ENCODE measurements around the gene HIKESHI.
"Not testable (repeated sequence)": the region's sequence is repeated elsewhere in the genome, so short reads cannot be mapped to it uniquely, and the experiment has no call there.

The HIKESHI gene

GRCh38 chr11:86294026-86294425 lies 8.0 kb upstream of the HIKESHI start:
- DNase-seq, result no peak

DNA sequence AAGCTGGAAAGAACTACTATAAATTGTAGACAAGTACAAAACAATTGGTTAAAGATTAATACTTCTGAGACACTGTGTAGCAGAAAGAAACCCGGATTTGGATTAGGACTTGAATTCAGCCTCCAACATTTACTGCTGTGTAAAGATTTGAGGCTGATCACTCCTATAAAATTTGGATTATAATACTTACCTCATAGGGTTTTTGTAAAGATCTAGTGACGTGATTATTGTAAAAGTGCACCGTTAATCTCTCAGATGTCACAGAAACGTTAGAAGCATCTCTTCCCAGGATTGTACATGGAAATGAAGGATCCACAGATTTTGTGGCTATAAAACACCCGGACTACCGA lies 323 bp upstream of the HIKESHI start:
- DNase-seq, result no peak

- DNase-seq, result no peak
These were observed 1.2 kb downstream of the HIKESHI start for GRCh38 chr11:86303257-86303656.

DNA sequence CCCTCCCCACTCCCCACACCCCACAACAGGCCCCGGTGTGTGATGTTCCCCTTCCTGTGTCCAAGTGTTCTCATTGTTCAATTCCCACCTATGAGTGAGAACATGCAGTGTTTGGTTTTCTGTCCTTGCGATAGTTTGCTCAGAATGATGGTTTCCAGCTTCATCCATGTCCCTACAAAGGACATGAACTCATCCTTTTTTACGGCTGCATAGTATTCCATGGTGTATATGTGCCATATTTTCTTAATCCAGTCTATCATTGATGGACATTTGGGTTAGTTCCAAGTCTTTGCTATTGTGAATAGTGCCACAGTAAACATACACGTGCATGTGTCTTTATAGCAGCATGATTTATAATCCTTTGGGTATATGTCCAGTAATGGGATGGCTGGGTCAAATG lies 6.7 kb downstream of the HIKESHI start:
- DNase-seq, result not testable (repeated sequence)

DNA sequence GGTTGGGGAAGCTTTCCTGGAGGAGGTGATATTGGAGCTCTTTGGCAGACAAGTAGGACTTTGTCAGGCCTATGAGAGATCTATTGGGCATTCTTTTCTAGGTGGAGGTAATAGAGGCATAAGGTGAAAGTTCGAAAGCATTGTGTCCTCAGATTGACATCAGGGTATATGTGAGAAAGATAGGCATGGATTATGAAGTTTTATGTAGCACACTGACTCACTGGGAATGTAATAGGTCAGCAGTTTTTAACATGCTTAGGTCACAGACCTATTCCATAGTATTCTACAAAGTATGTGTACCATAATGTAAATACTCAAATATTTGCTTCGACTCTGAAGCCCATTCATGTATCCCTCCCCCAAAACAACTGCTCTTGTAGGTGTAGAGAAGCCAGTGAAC lies 11.8 kb downstream of the HIKESHI start:
- DNase-seq, result no peak

GRCh38 chr11:86314636-86315035 lies 12.6 kb downstream of the HIKESHI start:
- DNase-seq, result no peak

DNA sequence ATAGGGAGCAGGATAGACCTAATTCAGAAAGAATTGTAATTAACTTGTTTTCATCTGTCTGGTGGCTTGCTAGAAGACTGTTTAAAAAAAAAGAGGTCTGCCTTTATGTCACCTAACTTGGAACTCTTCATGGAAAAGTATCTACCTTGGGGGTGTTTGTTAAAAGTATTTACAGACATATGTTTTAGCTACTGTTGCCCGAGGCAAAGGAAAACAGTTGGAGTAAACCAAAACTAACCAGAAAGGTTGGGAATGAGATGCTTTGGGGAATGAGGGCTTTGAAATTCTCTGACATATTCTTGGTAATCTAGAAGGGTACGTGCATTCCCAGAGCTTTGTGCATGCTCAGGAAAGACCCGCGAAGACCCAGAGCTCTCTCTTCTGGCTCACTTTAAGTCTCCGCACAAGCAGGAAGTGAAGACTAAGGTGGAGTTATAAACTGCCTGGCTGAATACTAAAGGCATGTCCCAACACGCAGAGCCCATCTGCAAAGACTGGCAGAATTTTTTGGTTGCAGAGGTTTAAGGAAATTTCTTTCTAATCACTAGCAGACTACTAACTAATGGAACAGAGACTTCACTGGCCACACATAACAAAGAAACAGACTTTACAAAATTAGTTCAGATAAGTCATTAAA lies 33.2 kb downstream of the HIKESHI start:
- DNase-seq, result no peak

DNA sequence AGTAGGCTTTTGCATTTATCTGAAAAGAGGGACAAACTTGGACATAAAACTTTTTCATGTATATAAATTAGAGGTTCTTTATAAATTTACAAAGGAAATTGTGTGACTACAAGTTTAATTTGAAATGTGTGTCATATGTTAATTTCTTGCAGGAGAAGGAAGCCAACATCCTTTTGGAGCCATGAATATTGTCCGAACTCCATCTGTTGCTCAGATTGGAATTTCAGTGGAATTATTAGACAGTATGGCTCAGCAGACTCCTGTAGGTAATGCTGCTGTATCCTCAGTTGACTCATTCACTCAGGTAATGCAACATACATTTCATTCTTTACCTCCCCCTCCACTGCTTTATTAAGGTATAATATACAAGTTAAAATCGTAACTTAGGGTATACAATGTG lies 35.2 kb downstream of the HIKESHI start:
- DNase-seq, result no peak

- no peak for DNase-seq
These were observed 39.3 kb downstream of the HIKESHI start for GRCh38 chr11:86341382-86341781.

GRCh38 chr11:86346513-86346912 lies 44.5 kb downstream of the HIKESHI start:
- no peak for DNase-seq

- DNase-seq, result no peak
These were observed 53.2 kb downstream of the HIKESHI start for GRCh38 chr11:86355256-86355655.

GRCh38 chr11:86357412-86357811 lies 55.4 kb downstream of the HIKESHI start:
- not testable (repeated sequence) for DNase-seq

GRCh38 chr11:86358720-86359119 lies 56.7 kb downstream of the HIKESHI start:
- DNase-seq, result no peak

DNA sequence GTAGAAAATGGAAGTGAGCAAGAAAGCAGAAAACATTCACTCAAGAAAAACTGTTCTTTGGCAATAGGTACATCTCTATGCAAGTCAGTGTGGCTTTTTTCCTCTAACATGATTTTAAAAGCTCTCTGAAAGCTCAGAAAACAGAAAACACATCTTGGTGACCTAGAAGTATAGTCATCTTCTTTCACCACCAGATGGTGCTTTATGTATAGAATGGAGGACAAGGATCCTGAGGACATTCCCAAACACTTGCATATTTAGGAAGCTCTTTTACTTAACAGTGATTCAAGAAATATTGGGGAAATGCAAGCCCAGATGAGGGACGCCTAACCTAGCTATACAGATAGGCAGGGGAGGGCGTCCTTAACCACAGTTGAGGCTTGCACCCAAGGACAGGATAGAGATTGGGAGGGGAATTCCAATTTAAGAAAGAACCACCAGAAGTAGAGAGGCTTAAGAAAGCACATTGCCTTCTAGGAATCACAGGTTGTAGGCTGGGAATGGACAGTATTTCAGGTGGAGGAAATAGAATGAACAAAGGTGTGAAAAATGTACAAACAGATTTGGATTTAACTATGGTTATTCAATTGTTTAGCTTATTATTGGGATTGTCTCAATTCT lies 58.8 kb downstream of the HIKESHI start:
- no peak for DNase-seq

DNA sequence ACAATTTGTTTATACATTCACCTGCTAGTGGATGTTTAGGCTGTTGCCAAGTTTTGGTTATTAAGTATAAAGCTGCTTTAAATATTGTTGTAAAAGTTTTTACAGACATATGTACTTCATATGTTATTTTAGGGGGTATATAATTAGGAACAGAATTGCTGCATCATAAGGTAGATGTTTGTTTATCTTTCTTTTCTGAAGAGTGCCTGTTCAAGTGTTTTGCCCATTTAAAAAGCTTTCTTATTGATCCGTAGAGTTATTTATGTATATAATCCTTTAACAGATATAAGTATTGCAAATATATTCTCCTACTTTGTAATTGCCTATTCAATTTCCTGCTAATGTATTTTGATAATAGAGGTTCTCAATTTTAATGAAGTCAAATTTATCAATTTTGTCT lies 61.4 kb downstream of the HIKESHI start:
- DNase-seq, result no peak

DNA sequence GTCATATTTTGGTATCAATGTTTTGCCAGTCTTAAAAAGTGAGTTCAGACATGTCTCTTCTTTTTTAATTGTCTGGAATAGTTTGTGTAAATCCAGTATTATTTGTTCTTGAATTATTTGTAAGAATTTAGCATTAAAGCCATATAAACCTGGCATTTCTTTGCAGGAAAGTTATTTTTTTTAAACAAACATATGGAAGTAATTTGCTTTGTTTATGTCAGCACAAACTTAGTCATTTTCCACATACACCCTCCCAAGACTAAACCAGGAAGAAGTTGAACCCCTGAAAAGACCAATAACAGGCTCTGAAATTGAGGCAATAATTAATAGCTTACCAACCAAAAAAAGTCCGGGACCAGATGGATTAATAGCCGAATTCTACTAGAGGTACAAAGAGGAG lies 63.5 kb downstream of the HIKESHI start:
- DNase-seq, result no peak

GRCh38 chr11:86369668-86370067 lies 67.6 kb downstream of the HIKESHI start:
- no peak for DNase-seq

- no peak for DNase-seq
These were observed 68.1 kb downstream of the HIKESHI start for GRCh38 chr11:86370171-86370570.

GRCh38 chr11:86370922-86371594 lies 69.0 kb downstream of the HIKESHI start:
- DNase-seq, result no peak

GRCh38 chr11:86372041-86372440 lies 70.0 kb downstream of the HIKESHI start:
- DNase-seq, result no peak

DNA sequence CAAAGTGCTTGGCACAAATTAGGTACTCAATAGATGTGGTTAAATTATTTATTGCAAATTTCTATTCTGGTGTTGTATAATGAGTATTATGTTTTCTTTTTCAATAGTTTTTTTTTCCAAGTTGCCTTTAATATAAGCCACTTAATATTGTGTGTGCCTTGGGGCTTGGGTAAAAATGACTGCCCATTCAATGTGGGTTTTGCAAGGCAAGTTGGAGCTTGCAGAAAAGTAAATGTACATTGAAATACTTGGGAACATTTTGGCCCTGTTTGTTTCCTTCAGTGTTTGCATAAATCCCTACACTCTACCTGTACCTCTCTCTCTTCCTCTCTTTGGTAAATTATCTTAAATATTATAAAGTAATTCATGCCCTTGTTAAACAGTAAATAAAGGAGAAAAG lies 70.5 kb downstream of the HIKESHI start:
- no peak for DNase-seq

- no peak for DNase-seq
These were observed 72.0 kb downstream of the HIKESHI start for GRCh38 chr11:86374069-86374468.

DNA sequence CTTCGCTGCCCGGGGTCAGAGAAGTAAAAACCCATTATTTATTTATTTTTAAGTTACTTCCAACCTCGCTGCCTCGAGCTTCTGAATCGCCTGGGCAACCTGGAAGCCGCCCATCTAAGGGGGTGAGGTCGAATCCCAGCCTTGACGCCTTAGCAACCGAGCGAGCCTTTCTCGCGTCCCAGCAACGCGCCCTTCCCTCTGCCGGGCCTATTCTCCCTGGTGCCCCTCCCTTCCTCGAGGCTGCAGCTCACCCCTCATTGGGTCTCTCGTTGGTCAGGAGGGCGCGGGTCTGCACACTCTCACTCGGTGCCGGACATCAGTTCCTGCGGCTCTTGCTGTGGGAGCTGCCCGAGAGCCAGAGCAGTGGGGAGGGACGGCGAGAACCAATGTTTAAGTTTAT lies 72.5 kb downstream of the HIKESHI start, which contains the start of gene CCDC81:
CCDC81 (plus strand) TSS at position 302 of the 400 bp plus-strand sequence. CDS start 277 bp downstream, outside the sequence.
- peak; percentile 75 for DNase-seq

- DNase-seq, result no peak
These were observed 75.9 kb downstream of the HIKESHI start for GRCh38 chr11:86377972-86378371.

All from retina (tissue), 1 donor.